Endothelial cell (in vitro differentiated cells): ENCODE measurements around the gene SERPINA1. TPM values are rescaled to one million over a fixed set of nuclear protein-coding genes. Genes with fewer than 3 reads are reported as not detected.

Source experiments
- DNase-seq: peaks from one replicate; pipeline ENCODE4 v3.0.0; 2021; ENCODE audit warnings: low spot score
- H3K27ac Mint-ChIP-seq: one replicate; pipeline ENCODE4 v1.8.0; 2021; ENCODE audit warnings: mixed read lengths, inconsistent platforms; ENCODE audit not compliant: unreplicated experiment
- H3K27me3 Mint-ChIP-seq: one replicate; pipeline ENCODE4 v1.8.0; 2021; ENCODE audit warnings: mild to moderate bottlenecking, moderate library complexity, mixed read lengths, inconsistent platforms; ENCODE audit not compliant: unreplicated experiment
- H3K36me3 Mint-ChIP-seq: one replicate; pipeline ENCODE4 v1.8.0; 2021; ENCODE audit warnings: mild to moderate bottlenecking, low read depth, mixed read lengths, inconsistent platforms; ENCODE audit not compliant: unreplicated experiment
- H3K4me1 Mint-ChIP-seq: one replicate; pipeline ENCODE4 v1.8.0; 2021; ENCODE audit warnings: mild to moderate bottlenecking, mixed read lengths, inconsistent platforms; ENCODE audit not compliant: unreplicated experiment
- H3K4me3 Mint-ChIP-seq: one replicate; pipeline ENCODE4 v1.8.0; 2021; ENCODE audit warnings: mild to moderate bottlenecking, mixed read lengths, inconsistent platforms; ENCODE audit not compliant: unreplicated experiment
- H3K9me3 Mint-ChIP-seq: one replicate; pipeline ENCODE4 v1.8.0; 2021; ENCODE audit warnings: mixed read lengths, inconsistent platforms; ENCODE audit not compliant: unreplicated experiment
- CTCF ChIP-seq: fragments of 200-600 bp; sonication (generic); IDR thresholded peaks from one replicate; pipeline ENCODE4 v1.5.0; 2021; ENCODE audit warnings: antibody characterized with exemption; ENCODE audit not compliant: unreplicated experiment
- total RNA-seq: library from RNA; stranded (reverse); fragmentation: NEBNext Ultra II Directional; extraction: Animal tissue kit (Norgen Biotek cat#: 25700); gene quantifications from one replicate; pipeline ENCODE4 v1.2.1, GENCODE V29; 2021; ENCODE audit not compliant: unreplicated experiment

The SERPINA1 gene
- total RNA-seq, 1 donor from 2014 or later, result not detected

- Mint-ChIP-seq H3K27me3 (peaks cover 1% of the 10 kb centered on the region), H3K4me1 (peaks cover 4% of the 10 kb centered on the region), H3K27ac (no peak overlapping the region), H3K36me3 (no peaks in the 10 kb centered on the region), H3K9me3 (no peaks in the 10 kb centered on the region), H3K4me3 (no peak overlapping the region)
- DNase-seq, result no peak
- no peak for TF ChIP-seq CTCF
Observed at GRCh38 chr14:94364964-94365363, 23.4 kb downstream of the SERPINA1 start.

- TF ChIP-seq CTCF, result no peak
- H3K9me3 Mint-ChIP-seq, result no peaks in the 10 kb centered on the region
Observed at GRCh38 chr14:94364037-94364436, 24.4 kb downstream of the SERPINA1 start.

GRCh38 chr14:94363151-94363624 lies 25.2 kb downstream of the SERPINA1 start:
- DNase-seq, result no peak
- H3K4me3 Mint-ChIP-seq, result no peak overlapping the region
- H3K36me3 Mint-ChIP-seq, result no peaks in the 10 kb centered on the region
- TF ChIP-seq CTCF, result no peak
- no peaks in the 10 kb centered on the region for H3K9me3 Mint-ChIP-seq
- no peaks in the 10 kb centered on the region for H3K27me3 Mint-ChIP-seq
- no peak overlapping the region for H3K27ac Mint-ChIP-seq
- H3K4me1 Mint-ChIP-seq, result peaks cover 4% of the 10 kb centered on the region

More at GRCh38 chr14:94364037-94364436, 24.4 kb downstream of the SERPINA1 start:
- H3K4me1 Mint-ChIP-seq, result peaks cover 4% of the 10 kb centered on the region
- no peaks in the 10 kb centered on the region for H3K36me3 Mint-ChIP-seq
- DNase-seq, result no peak
- no peak overlapping the region for H3K4me3 Mint-ChIP-seq
- H3K27me3 Mint-ChIP-seq, result peaks cover 1% of the 10 kb centered on the region
- H3K27ac Mint-ChIP-seq, result no peak overlapping the region

- Mint-ChIP-seq H3K36me3 (no peaks in the 10 kb centered on the region), H3K27ac (no peak overlapping the region)
- TF ChIP-seq CTCF, result no peak
Observed at GRCh38 chr14:94362614-94363133, 25.7 kb downstream of the SERPINA1 start.

GRCh38 chr14:94361682-94362081 lies 26.7 kb downstream of the SERPINA1 start:
- H3K27me3 Mint-ChIP-seq, result no peaks in the 10 kb centered on the region
- no peak for TF ChIP-seq CTCF
- H3K36me3 Mint-ChIP-seq, result no peaks in the 10 kb centered on the region
- H3K9me3 Mint-ChIP-seq, result no peaks in the 10 kb centered on the region
- no peaks in the 10 kb centered on the region for H3K4me1 Mint-ChIP-seq
- H3K4me3 Mint-ChIP-seq, result no peak overlapping the region
- no peak overlapping the region for H3K27ac Mint-ChIP-seq
- DNase-seq, result no peak

More at GRCh38 chr14:94362614-94363133, 25.7 kb downstream of the SERPINA1 start:
- H3K9me3 Mint-ChIP-seq, result no peaks in the 10 kb centered on the region
- no peak overlapping the region for H3K4me3 Mint-ChIP-seq
- DNase-seq, result no peak
- no peaks in the 10 kb centered on the region for H3K27me3 Mint-ChIP-seq
- H3K4me1 Mint-ChIP-seq, result peaks cover 3% of the 10 kb centered on the region
